GM12865 (cell line): ENCODE data around the gene RPS6KL1.

Experiments used
- DNase-seq: peaks from one replicate; pipeline ENCODE4 v3.0.0; 2010; ENCODE audit warnings: low read depth
- H3K4me3 ChIP-seq: 2 replicates; pipeline ENCODE4 v1.5.1; 2011; ENCODE audit warnings: mild to moderate bottlenecking, low read depth, low read length, control low read depth
- TF ChIP-seq, protein P1 (sequence below): IDR thresholded peaks from 2 replicates; pipeline ENCODE4 v1.5.1; 2011; ENCODE audit warnings: low read length, control low read depth, low read depth, inconsistent platforms; ENCODE audit not compliant: insufficient read depth; ENCODE audit errors: missing control alignments

Gene RPS6KL1

DNA sequence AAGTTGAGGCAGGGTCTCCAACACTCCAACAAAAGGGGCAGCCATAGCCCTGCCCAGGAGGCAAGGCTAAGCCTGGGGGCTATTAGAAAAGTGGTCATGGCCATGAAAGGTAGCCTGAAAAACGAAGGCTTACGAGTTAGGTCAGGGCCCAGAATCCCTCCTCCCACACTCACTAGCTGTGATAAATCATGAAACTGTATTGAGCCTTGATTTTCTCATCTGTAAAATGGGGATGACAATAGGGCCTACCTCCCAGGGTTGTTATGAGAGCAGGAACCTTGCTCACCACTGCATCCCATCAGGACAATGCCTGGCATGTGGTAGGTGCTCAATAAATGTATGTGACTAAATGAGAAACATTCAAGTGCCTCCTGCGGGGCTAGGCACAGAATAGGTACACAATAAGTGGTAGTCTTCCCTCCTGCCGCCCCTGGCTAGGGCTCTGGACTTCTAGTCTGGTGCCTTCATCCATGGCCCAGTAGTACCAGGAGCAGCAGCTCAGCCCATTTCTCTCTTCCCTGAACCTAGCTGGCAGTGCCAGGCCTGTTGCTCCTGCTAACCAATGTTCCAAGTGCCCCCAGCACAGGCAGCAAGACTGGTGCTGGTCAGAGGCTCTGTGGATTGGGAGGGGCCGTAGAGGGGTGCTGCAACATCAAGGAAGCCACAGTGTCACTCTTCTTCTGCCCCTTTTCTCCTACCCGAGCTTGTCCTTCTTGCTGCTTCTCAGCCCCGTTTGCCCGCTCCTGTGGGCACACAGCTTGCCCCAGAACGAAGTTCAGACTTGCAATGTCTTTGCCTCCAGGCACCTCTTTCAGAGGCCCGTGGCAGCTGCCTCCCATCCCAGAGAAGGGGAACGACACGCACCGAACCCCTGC is 24.5 kb upstream of the RPS6KL1 start:
- TF ChIP-seq, protein P1, sequence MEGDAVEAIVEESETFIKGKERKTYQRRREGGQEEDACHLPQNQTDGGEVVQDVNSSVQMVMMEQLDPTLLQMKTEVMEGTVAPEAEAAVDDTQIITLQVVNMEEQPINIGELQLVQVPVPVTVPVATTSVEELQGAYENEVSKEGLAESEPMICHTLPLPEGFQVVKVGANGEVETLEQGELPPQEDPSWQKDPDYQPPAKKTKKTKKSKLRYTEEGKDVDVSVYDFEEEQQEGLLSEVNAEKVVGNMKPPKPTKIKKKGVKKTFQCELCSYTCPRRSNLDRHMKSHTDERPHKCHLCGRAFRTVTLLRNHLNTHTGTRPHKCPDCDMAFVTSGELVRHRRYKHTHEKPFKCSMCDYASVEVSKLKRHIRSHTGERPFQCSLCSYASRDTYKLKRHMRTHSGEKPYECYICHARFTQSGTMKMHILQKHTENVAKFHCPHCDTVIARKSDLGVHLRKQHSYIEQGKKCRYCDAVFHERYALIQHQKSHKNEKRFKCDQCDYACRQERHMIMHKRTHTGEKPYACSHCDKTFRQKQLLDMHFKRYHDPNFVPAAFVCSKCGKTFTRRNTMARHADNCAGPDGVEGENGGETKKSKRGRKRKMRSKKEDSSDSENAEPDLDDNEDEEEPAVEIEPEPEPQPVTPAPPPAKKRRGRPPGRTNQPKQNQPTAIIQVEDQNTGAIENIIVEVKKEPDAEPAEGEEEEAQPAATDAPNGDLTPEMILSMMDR, result no peak
- DNase-seq, result no peak
- H3K4me3 ChIP-seq, result no peak overlapping the region

DNA sequence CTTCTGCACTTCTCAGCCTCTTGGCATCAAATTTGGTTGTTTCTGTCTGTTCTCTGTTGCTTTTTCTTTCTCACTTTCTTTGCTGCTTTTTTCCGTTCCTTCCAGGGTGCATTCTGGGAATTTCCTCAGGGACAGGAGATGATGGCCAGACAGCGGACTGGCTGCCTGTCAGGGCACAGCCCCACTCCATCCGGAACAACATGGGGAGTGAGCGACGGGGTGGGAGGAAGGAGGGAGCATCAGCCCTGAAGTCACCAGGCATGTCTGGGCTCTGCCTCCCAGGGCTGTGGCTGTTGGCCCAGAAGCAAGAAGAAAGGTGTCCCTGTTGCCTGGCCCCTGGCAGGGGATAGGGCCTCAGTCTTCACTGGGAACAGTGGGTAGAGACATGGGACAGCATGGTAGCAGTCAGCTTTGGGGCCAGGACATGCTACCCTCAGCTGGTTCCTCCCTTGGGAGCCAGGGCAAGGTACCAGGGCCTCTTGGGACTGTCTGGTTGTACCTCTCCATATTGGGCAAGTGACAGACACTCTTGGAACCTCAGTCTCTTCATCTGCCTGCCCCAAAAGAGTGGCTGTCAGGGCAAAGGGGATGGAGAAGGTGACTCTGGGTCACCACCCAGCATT is 23.7 kb upstream of the RPS6KL1 start:
- no peak overlapping the region for H3K4me3 ChIP-seq
- TF ChIP-seq, protein P1, result no peak
- no peak for DNase-seq

DNA sequence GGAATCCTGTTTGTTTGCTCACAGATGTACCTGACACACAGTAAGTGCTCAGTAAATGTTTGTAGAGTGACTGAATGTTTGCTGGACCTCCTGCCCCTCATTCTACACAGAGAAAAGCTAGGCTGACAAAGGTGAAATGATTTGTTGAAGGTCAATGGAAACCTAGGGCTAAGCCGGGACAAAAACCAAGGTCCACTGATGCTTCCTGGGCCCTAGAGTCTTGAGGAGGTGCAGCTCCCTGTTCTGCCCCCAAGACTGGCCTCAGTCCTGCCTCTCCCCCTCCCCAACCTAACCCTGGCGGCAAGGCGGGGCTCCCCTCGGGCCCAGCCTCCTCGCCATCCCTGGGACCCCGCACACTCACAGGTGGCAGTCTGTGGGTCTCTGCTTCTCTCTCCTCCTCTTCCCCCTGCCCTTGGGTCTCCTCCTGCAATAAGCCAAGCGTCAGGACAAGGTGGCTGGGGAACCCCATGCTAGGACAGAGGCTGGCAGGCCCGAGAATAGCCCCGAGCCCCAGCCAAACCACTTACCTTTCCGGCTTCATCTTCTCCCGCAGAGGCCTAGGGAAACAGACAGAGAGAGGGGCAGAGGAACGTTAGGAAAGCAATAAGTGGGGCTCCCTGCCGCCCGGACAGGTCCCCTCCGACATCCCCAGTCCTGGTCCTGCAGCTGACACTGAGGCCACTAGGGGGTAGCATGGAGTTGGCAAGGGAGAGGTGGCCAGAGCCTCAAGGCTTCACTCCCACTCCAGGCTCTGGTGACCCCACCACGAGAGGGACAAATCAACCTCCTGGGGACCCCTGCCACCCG is 23.0 kb upstream of the RPS6KL1 start:
- TF ChIP-seq, protein P1, result peak; percentile 98
- peak; percentile 81 for DNase-seq
- no peak overlapping the region for H3K4me3 ChIP-seq

DNA sequence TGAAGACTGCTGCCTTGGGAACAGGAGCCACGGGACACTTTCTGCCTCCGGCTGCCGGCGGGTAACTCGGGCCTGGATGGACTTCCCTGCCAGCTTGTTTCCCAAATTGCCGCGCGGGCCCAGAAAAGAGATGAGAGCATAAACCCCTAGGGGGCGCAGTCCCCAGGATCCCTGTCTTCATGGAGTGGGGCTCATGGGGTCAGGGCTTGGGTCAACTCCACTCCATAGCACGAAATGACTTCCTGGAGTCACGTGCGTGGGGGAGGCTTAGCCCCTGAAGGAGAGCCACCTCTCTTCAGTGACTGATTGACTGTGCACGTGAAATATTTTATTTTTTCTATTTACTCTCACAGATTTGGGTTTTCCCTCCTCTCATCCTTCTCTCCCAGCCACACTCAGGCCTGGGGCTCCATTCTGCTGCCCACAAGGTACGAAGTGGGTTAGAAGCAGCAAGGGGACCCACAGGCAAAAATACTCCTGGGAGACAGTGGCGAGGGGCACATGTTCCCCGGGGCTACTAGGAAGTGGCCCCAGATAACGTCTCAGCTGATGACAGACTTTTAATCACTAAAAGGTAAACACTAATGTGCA is 22.3 kb upstream of the RPS6KL1 start:
- H3K4me3 ChIP-seq, result no peak overlapping the region
- TF ChIP-seq, protein P1, result peak; percentile 54
- DNase-seq, result peak; percentile 40

DNA sequence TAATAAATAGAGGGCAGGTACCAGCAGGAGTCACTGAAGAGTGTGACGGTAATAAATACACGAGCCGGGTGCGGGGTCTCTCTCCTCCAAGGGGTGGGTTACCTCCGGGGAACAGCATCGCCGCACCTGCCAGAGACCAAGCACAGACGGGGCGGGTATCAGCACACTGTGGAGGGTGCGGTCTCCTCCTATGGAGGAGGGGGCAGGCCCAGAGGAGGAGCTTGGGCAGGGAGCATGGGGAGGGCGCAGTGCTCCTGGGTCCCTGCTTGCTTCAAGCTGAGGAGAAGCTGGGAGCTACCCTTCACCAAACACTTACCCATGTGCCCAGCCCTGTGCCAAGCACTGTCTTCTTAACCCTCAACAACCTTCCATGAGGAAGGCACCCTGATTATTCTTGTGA is 19.5 kb upstream of the RPS6KL1 start:
- DNase-seq, result peak; percentile 65
- TF ChIP-seq, protein P1, result no peak
- H3K4me3 ChIP-seq, result peak overlapping the region; percentile 84

DNA sequence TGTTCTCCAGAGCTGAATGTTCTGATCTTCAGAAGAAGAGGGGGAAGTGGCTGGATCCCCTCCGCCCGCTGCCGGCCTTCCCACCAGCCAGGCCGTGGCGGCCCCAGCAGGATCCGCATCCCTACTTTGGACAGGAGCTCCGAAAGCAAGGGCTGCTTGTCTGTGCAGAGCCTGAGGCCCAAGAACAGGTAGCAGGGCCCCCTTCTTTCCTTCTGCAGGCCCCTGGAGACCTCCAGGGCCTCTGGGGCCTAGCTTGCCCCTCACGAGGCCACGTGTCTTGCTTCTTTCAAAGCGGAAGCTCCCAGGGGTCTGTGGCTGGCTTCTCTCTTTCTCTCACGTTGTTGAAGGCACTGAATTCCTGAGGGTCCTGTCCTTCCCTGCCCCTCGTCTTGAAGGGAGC is 19.1 kb upstream of the RPS6KL1 start:
- TF ChIP-seq, protein P1, result no peak
- peak overlapping the region; percentile 84 for H3K4me3 ChIP-seq
- DNase-seq, result peak; percentile 61
